Measurements from ENCODE around the gene CD46.

GRCh38 chr1:207806531-207807325, 54.9 kb downstream of the CD46 start:
- TF ChIP-seq CTCF (IDR thresholded peaks at IDR 0.05): no peak
- TF ChIP-seq EP300 (IDR thresholded peaks at IDR 0.05): no peak
- TF ChIP-seq POLR2A (IDR thresholded peaks at IDR 0.05): no peak

All from ovary (tissue), 3 donors.